B cell (primary cell): Measurements from ENCODE around the gene CAV3.

ENCODE experiments used
- EZH2 ChIP-seq: IDR thresholded peaks from 2 replicates; pipeline ENCODE4 v1.6.1; 2012; ENCODE audit warnings: borderline replicate concordance, low read depth, mild to moderate bottlenecking, moderate library complexity, low read length; ENCODE audit not compliant: insufficient read depth, poor library complexity, severe bottlenecking
- TF ChIP-seq, protein P1 (sequence below): fragments of 200-600 bp; IDR thresholded peaks from one replicate; pipeline ENCODE4 v1.8.0; 2022; ENCODE audit warnings: antibody characterized with exemption, mild to moderate bottlenecking

GRCh38 chr3:8743021-8743601 is 9.5 kb downstream of the CAV3 start:
- TF ChIP-seq, protein P1, sequence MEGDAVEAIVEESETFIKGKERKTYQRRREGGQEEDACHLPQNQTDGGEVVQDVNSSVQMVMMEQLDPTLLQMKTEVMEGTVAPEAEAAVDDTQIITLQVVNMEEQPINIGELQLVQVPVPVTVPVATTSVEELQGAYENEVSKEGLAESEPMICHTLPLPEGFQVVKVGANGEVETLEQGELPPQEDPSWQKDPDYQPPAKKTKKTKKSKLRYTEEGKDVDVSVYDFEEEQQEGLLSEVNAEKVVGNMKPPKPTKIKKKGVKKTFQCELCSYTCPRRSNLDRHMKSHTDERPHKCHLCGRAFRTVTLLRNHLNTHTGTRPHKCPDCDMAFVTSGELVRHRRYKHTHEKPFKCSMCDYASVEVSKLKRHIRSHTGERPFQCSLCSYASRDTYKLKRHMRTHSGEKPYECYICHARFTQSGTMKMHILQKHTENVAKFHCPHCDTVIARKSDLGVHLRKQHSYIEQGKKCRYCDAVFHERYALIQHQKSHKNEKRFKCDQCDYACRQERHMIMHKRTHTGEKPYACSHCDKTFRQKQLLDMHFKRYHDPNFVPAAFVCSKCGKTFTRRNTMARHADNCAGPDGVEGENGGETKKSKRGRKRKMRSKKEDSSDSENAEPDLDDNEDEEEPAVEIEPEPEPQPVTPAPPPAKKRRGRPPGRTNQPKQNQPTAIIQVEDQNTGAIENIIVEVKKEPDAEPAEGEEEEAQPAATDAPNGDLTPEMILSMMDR = no peak
- TF ChIP-seq EZH2 = no peak
